ENCODE data around the gene NDUFA12.

NDUFA12 gene

GRCh38 chr12:94961911-94962310 lies 41.6 kb downstream of the NDUFA12 start:
- no peak overlapping the region for H3K27ac ChIP-seq
- no peak for TF ChIP-seq CTCF (IDR thresholded peaks at IDR 0.05)
- TF ChIP-seq ZFX (IDR thresholded peaks at IDR 0.05; ENCODE audit: borderline replicate concordance) = no peak

DNA sequence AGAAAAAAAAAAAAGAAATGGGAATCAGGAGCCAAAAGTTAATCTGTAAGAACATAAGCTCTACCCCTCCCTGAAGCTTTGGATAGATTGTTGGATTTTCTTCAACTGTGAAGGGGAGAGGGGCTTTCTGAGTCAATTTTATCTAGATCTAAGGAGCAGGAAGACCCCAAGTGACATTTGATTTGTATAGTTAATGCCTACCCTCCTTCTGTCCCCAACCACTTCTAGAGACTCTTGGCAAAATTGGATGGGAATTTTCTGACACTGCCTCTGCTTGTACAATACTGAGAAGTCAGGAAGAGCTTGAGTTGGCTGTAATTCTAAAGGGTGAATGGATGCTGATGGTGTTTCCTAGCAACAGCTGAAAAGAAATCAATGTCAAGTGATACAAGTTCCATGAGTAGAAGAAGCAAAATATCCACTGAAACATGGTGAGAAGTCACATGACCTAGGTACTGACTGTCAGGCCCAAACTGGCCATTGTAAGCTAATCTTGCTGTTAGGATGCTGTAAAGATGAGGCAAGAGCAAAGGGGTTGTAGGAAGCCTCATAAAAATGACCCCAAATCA lies 42.2 kb downstream of the NDUFA12 start:
- TF ChIP-seq ZFX (IDR thresholded peaks at IDR 0.05; ENCODE audit: borderline replicate concordance) (no peak), CTCF (IDR thresholded peaks at IDR 0.05) (no peak)
- no peak overlapping the region for H3K27ac ChIP-seq

GRCh38 chr12:94957006-94957405 lies 46.5 kb downstream of the NDUFA12 start:
- no peak overlapping the region for H3K27ac ChIP-seq

GRCh38 chr12:94954948-94955592 lies 48.4 kb downstream of the NDUFA12 start:
- no peak overlapping the region for H3K27ac ChIP-seq
- TF ChIP-seq CTCF (IDR thresholded peaks at IDR 0.05) = no peak
- TF ChIP-seq ZFX (IDR thresholded peaks at IDR 0.05; ENCODE audit: borderline replicate concordance) = no peak

More at GRCh38 chr12:94957006-94957405, 46.5 kb downstream of the NDUFA12 start:
- TF ChIP-seq ZFX (IDR thresholded peaks at IDR 0.05; ENCODE audit: borderline replicate concordance) (no peak), CTCF (IDR thresholded peaks at IDR 0.05) (no peak)

DNA sequence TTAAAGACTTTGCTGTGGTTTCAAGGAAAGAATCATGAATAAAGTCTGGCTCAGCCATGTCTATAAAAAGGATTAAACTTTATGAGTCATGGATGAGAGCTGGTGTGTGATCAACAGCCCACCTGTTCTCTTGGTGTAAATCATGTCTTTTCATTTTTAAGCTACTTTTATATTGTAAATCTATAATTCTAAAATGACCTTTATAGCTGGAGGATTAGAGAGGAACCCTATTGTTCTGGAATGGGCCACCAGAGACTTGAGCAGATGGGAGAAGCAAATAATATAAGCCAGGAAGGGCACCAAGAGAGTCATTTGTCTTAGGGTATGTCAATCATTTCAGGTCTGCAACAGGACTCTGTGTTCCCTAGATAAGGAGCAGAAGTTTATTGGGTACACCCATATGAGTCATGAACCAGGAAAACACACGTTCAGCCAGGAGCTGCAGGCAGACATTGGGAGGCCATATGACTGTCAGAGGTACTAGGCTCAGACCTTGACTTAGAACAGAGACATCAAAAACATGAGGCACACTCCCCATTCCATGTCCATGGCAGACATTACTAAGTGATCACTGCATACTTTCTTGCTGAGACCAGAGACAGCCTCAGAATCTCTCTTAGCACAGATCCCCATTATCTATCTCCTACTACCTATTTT lies 49.3 kb downstream of the NDUFA12 start:
- H3K27ac ChIP-seq = peak overlapping the region; percentile 21; the same call in 1 of the 2 replicates

GRCh38 chr12:94952325-94952724 lies 51.2 kb downstream of the NDUFA12 start:
- no peak for TF ChIP-seq CTCF (IDR thresholded peaks at IDR 0.05)
- TF ChIP-seq ZFX (IDR thresholded peaks at IDR 0.05; ENCODE audit: borderline replicate concordance) = no peak
- no peak overlapping the region for H3K27ac ChIP-seq

More for the DNA sequence above, 49.3 kb downstream of the NDUFA12 start:
- no peak for TF ChIP-seq CTCF (IDR thresholded peaks at IDR 0.05)
- no peak for TF ChIP-seq ZFX (IDR thresholded peaks at IDR 0.05; ENCODE audit: borderline replicate concordance)
